ENCODE data around the gene ZBTB48. TPM values are rescaled to one million over a fixed set of nuclear protein-coding genes. Genes with fewer than 3 reads are reported as not detected.
"Not testable (repeated sequence)": the region's sequence is repeated elsewhere in the genome, so short reads cannot be mapped to it uniquely, and the experiment has no call there.

ZBTB48 gene
- polyA plus RNA-seq, 1 of the 3 experiments (the other 2 are of a cell fraction): 31.2 TPM

DNA sequence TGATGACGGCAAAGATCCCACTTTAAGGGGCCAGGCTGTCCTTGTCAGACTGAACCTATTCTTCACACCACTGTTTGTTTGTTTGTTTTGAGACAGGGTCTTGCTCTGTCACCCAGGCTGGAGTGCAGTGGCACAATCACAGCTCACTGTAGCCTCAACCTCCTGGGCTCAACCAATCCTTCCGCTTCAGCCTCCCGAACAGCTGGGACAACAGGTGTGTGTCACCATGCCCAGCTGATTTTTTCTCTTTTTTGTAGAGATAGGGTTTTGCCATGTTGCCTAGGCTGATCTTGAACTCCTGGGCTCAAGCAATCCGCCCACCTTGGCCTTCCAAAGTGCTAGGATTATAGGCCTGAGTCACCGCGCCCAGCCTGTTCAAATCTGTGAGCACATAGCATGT lies 57.0 kb downstream of the ZBTB48 start:
- POLR2A ChIA-PET; H3K9me2 ChIP-seq; H3K9ac ChIP-seq; H3K4me3 ChIP-seq (ENCODE audit: low read depth in 2 of 2, low read length in 1 of 2); H4K20me1 ChIP-seq (ENCODE audit: insufficient read depth); H3K4me1 ChIP-seq (ENCODE audit: control insufficient read depth in 1 of 2, insufficient read depth in 2 of 2, low read depth in 1 of 2, low read length in 1 of 2); H3F3A ChIP-seq (replicated peaks; ENCODE audit: insufficient read depth); H3K27me3 ChIP-seq (ENCODE audit: insufficient read depth); DNase-seq; H3K79me2 ChIP-seq (ENCODE audit: insufficient read depth); H3K27ac ChIP-seq (ENCODE audit: low read depth in 2 of 2, low read length in 1 of 2); H3K4me2 ChIP-seq; H2AFZ ChIP-seq (ENCODE audit: low read depth); H3K9me3 ChIP-seq: not testable (repeated sequence)
- 100% methylated on average over 6 of the region's 6 CpGs for WGBS (ENCODE audit: low lambda C conversion rate)
- peaks cover 6 to 72% of the 10 kb centered on the region in 2 experiments for H3K36me3 ChIP-seq (replicated peaks in 1 of 2; ENCODE audit: control insufficient read depth in 1 of 2, insufficient read depth in 2 of 2, low read length in 1 of 2)
- CTCF ChIA-PET: interaction anchor here (1.0 to 1.6 kb wide), 3 partner anchors 9 to 13 kb away, joined by 3 to 12 read pairs (median 4); no protein-coding TSS in a partner anchor

GRCh38 chr1:6637770-6638169 lies 58.0 kb downstream of the ZBTB48 start:
- CTCF ChIA-PET: interaction anchor here (1.1 to 1.6 kb wide), 4 partner anchors 8 to 792 kb away, joined by 3 to 12 read pairs (median 4); no protein-coding TSS in a partner anchor
- H2AFZ ChIP-seq (ENCODE audit: low read depth): no peak overlapping the region
- no peak overlapping the region for H3K9ac ChIP-seq
- WGBS (ENCODE audit: low lambda C conversion rate): 94% methylated on average over 9 of the region's 9 CpGs
- no peaks in the 10 kb centered on the region for H3K79me2 ChIP-seq (ENCODE audit: insufficient read depth)
- no peak overlapping the region for H3K27ac ChIP-seq (ENCODE audit: low read depth in 2 of 2, low read length in 1 of 2)
- H3K9me2 ChIP-seq: no peaks in the 10 kb centered on the region
- H3F3A ChIP-seq (replicated peaks; ENCODE audit: insufficient read depth): peaks cover 5% of the 10 kb centered on the region
- H3K4me3 ChIP-seq (ENCODE audit: low read depth in 2 of 2, low read length in 1 of 2): no peak overlapping the region
- POLR2A ChIA-PET: interaction anchor here (0.6 kb wide), 1 partner anchor 10 kb away, joined by 3 read pairs; no protein-coding TSS in a partner anchor
- no peaks in the 10 kb centered on the region for H4K20me1 ChIP-seq (ENCODE audit: insufficient read depth)
- no peak for DNase-seq
- H3K27me3 ChIP-seq (ENCODE audit: insufficient read depth): no peaks in the 10 kb centered on the region
- H3K9me3 ChIP-seq: no peaks in the 10 kb centered on the region
- no peak overlapping the region for H3K4me2 ChIP-seq
- H3K36me3 ChIP-seq (replicated peaks in 1 of 2; ENCODE audit: control insufficient read depth in 1 of 2, insufficient read depth in 2 of 2, low read length in 1 of 2): peaks cover 6 to 70% of the 10 kb centered on the region in 2 experiments
- H3K4me1 ChIP-seq (ENCODE audit: control insufficient read depth in 1 of 2, insufficient read depth in 2 of 2, low read depth in 1 of 2, low read length in 1 of 2): no peaks in the 10 kb centered on the region
- TF ChIP-seq NRF1 (IDR thresholded peaks at IDR 0.05; ENCODE audit: low read depth, low read length): no peak
- TF ChIP-seq RFX5 (IDR thresholded peaks at IDR 0.05; ENCODE audit: low read length): no peak
- TF ChIP-seq POLR2AphosphoS5 (IDR thresholded peaks at IDR 0.05; ENCODE audit: low read depth, low read length): no peak
- TF ChIP-seq RCOR1 (IDR thresholded peaks at IDR 0.05; ENCODE audit: low read length): no peak
- TF ChIP-seq, protein P1, sequence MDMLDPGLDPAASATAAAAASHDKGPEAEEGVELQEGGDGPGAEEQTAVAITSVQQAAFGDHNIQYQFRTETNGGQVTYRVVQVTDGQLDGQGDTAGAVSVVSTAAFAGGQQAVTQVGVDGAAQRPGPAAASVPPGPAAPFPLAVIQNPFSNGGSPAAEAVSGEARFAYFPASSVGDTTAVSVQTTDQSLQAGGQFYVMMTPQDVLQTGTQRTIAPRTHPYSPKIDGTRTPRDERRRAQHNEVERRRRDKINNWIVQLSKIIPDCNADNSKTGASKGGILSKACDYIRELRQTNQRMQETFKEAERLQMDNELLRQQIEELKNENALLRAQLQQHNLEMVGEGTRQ (IDR thresholded peaks at IDR 0.05; ENCODE audit: borderline replicate concordance, low read depth, low read length): no peak
- TF ChIP-seq FOSL2 (IDR thresholded peaks at IDR 0.05; ENCODE audit: borderline replicate concordance, low read depth): no peak
- no peak for TF ChIP-seq ELF1 (IDR thresholded peaks at IDR 0.05)
- TF ChIP-seq TCF12 (IDR thresholded peaks at IDR 0.05): no peak
- TF ChIP-seq REST (IDR thresholded peaks at IDR 0.05; ENCODE audit: low read depth, low read length): no peak
- TF ChIP-seq MXI1 (IDR thresholded peaks at IDR 0.05; ENCODE audit: low read depth, low read length): no peak
- TF ChIP-seq GABPA (IDR thresholded peaks at IDR 0.05; ENCODE audit: low read depth): no peak

Data from SK-N-SH (cell line).